Measurements from ENCODE around the gene MACC1. TPM values are rescaled to one million over a fixed set of nuclear protein-coding genes. Genes with fewer than 3 reads are reported as not detected.

The MACC1 gene
- polyA plus RNA-seq, 4 donors, result 3.5 to 75.0 (median 7.3) TPM

DNA sequence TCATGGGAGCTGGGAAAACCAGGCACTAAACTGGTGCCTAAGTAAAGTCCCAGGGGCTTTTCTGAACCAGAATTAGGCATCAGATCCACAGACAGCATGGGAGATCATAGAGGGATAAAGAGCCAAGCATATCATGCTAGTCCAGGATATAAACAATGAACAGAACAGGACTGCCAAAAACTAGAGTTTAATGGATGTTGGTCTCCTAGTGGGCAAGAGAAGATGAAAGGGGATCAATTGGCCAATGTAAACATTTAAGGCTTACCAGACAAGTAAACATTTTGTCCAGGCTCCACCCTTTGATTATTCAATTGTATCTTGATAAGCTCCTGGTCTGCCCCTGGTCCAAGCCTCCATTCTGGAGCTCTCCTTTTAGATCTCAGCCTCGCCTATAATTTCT is 18.9 kb downstream of the MACC1 start:
- Histone ChIP-seq H3K27me3 (ENCODE audit: control insufficient read depth in 3 of 3, insufficient read depth in 3 of 3, low read length in 3 of 3) (no peaks in the 10 kb centered on the region), H3K4me1 (ENCODE audit: control insufficient read depth in 3 of 3, insufficient read depth in 2 of 3, low read depth in 1 of 3, low read length in 2 of 3) (peaks cover 4 to 25% (median 13%) of the 10 kb centered on the region in 3 donors), H3K36me3 (ENCODE audit: control insufficient read depth in 3 of 3, insufficient read depth in 2 of 3, low read depth in 1 of 3, low read length in 3 of 3) (peaks cover 0 to 9% (median 4%) of the 10 kb centered on the region in 3 donors), H3K9me3 (ENCODE audit: control insufficient read depth in 2 of 2, insufficient read depth in 1 of 2, low read depth in 1 of 2, low read length in 1 of 2) (no peaks in the 10 kb centered on the region), H3K4me3 (ENCODE audit: low read depth in 1 of 3, low read length in 3 of 3) (no peak overlapping the region), H3K27ac (ENCODE audit: low read depth in 1 of 3, low read length in 2 of 3) (no peak overlapping the region)
- DNase-seq (no peak), FAIRE-seq (no peak)
- WGBS, 3 donors, result 69 to 84% (median 75%) methylated on average over 1 of the region's 1 CpG

DNA sequence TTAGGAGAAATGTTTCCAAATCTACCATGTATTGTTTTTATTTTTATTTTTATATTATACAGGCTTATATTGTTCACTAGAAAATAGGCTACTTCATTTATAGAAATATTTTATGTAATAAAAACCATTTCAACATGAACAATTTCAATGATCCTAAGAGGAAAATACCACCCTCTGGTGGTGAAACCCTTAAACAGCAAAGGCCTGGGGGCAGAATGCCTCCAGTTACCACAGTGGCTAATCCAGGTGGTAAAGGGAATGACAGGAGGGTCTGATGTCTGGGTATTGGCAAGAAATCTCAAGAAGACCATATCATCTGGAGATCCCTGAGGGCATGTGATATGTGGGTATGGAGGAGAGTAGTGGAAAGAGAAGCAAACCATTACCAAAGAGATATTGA is 19.3 kb downstream of the MACC1 start:
- H3K4me3 ChIP-seq (ENCODE audit: low read depth in 1 of 3, low read length in 3 of 3), result no peak overlapping the region
- no peaks in the 10 kb centered on the region for H3K27me3 ChIP-seq (ENCODE audit: control insufficient read depth in 3 of 3, insufficient read depth in 3 of 3, low read length in 3 of 3)
- FAIRE-seq, result no peak
- H3K9me3 ChIP-seq (ENCODE audit: control insufficient read depth in 2 of 2, insufficient read depth in 1 of 2, low read depth in 1 of 2, low read length in 1 of 2), result no peaks in the 10 kb centered on the region
- no peak overlapping the region for H3K27ac ChIP-seq (ENCODE audit: low read depth in 1 of 3, low read length in 2 of 3)
- DNase-seq, result no peak
- H3K4me1 ChIP-seq (ENCODE audit: control insufficient read depth in 3 of 3, insufficient read depth in 2 of 3, low read depth in 1 of 3, low read length in 2 of 3), result peaks cover 4 to 25% (median 13%) of the 10 kb centered on the region in 3 donors
- H3K36me3 ChIP-seq (ENCODE audit: control insufficient read depth in 3 of 3, insufficient read depth in 2 of 3, low read depth in 1 of 3, low read length in 3 of 3), result peaks cover 0 to 7% (median 3%) of the 10 kb centered on the region in 3 donors

- Histone ChIP-seq H3K27me3 (ENCODE audit: control insufficient read depth in 3 of 3, insufficient read depth in 3 of 3, low read length in 3 of 3) (no peaks in the 10 kb centered on the region), H3K9me3 (ENCODE audit: control insufficient read depth in 2 of 2, insufficient read depth in 1 of 2, low read depth in 1 of 2, low read length in 1 of 2) (no peaks in the 10 kb centered on the region), H3K4me3 (ENCODE audit: low read depth in 1 of 3, low read length in 3 of 3) (no peak overlapping the region), H3K4me1 (ENCODE audit: control insufficient read depth in 3 of 3, insufficient read depth in 2 of 3, low read depth in 1 of 3, low read length in 2 of 3) (peaks cover 4 to 25% (median 13%) of the 10 kb centered on the region in 3 donors), H3K36me3 (ENCODE audit: control insufficient read depth in 3 of 3, insufficient read depth in 2 of 3, low read depth in 1 of 3, low read length in 3 of 3) (peaks cover 0 to 7% (median 3%) of the 10 kb centered on the region in 3 donors), H3K27ac (ENCODE audit: low read depth in 1 of 3, low read length in 2 of 3) (no peak overlapping the region)
- FAIRE-seq, result no peak
- DNase-seq, result no peak
- 84 to 92% (median 87%) methylated on average over 4 of the region's 4 CpGs for WGBS, 3 donors
Observed at GRCh38 chr7:20197125-20197748, 19.9 kb downstream of the MACC1 start.

- peaks cover 0 to 11% (median 3%) of the 10 kb centered on the region in 3 donors for H3K36me3 ChIP-seq (ENCODE audit: control insufficient read depth in 3 of 3, insufficient read depth in 2 of 3, low read depth in 1 of 3, low read length in 3 of 3)
- no peak overlapping the region for H3K27ac ChIP-seq (ENCODE audit: low read depth in 1 of 3, low read length in 2 of 3)
- DNase-seq (no peak), FAIRE-seq (no peak)
- peaks cover 0 to 5% of the 10 kb centered on the region in 2 donors for H3K9me3 ChIP-seq (ENCODE audit: control insufficient read depth in 2 of 2, insufficient read depth in 1 of 2, low read depth in 1 of 2, low read length in 1 of 2)
- H3K27me3 ChIP-seq (ENCODE audit: control insufficient read depth in 3 of 3, insufficient read depth in 3 of 3, low read length in 3 of 3), result no peaks in the 10 kb centered on the region
- no peak overlapping the region for H3K4me3 ChIP-seq (ENCODE audit: low read depth in 1 of 3, low read length in 3 of 3)
- WGBS, 3 donors, result 80 to 91% (median 83%) methylated on average over 4 of the region's 4 CpGs
- peaks cover 0 to 7% (median 4%) of the 10 kb centered on the region in 3 donors for H3K4me1 ChIP-seq (ENCODE audit: control insufficient read depth in 3 of 3, insufficient read depth in 2 of 3, low read depth in 1 of 3, low read length in 2 of 3)
Observed at GRCh38 chr7:20194343-20194995, 22.7 kb downstream of the MACC1 start.

- peaks cover 0 to 6% of the 10 kb centered on the region in 2 donors for H3K9me3 ChIP-seq (ENCODE audit: control insufficient read depth in 2 of 2, insufficient read depth in 1 of 2, low read depth in 1 of 2, low read length in 1 of 2)
- H3K4me1 ChIP-seq (ENCODE audit: control insufficient read depth in 3 of 3, insufficient read depth in 2 of 3, low read depth in 1 of 3, low read length in 2 of 3), result peaks cover 0 to 4% (median 1%) of the 10 kb centered on the region in 3 donors
- H3K27ac ChIP-seq (ENCODE audit: low read depth in 1 of 3, low read length in 2 of 3), result no peak overlapping the region
- FAIRE-seq (no peak), DNase-seq (no peak)
- 87 to 95% (median 91%) methylated on average over 6 of the region's 6 CpGs for WGBS, 3 donors
- H3K27me3 ChIP-seq (ENCODE audit: control insufficient read depth in 3 of 3, insufficient read depth in 3 of 3, low read length in 3 of 3), result no peaks in the 10 kb centered on the region
- no peak overlapping the region for H3K4me3 ChIP-seq (ENCODE audit: low read depth in 1 of 3, low read length in 3 of 3)
- peaks cover 0 to 11% (median 3%) of the 10 kb centered on the region in 3 donors for H3K36me3 ChIP-seq (ENCODE audit: control insufficient read depth in 3 of 3, insufficient read depth in 2 of 3, low read depth in 1 of 3, low read length in 3 of 3)
Observed at GRCh38 chr7:20193873-20194272, 23.3 kb downstream of the MACC1 start.

- Histone ChIP-seq H3K36me3 (ENCODE audit: control insufficient read depth in 3 of 3, insufficient read depth in 2 of 3, low read depth in 1 of 3, low read length in 3 of 3) (peaks cover 0 to 11% (median 3%) of the 10 kb centered on the region in 3 donors), H3K27me3 (ENCODE audit: control insufficient read depth in 3 of 3, insufficient read depth in 3 of 3, low read length in 3 of 3) (no peaks in the 10 kb centered on the region), H3K4me3 (ENCODE audit: low read depth in 1 of 3, low read length in 3 of 3) (no peak overlapping the region), H3K9me3 (ENCODE audit: control insufficient read depth in 2 of 2, insufficient read depth in 1 of 2, low read depth in 1 of 2, low read length in 1 of 2) (peaks cover 0 to 6% of the 10 kb centered on the region in 2 donors), H3K27ac (ENCODE audit: low read depth in 1 of 3, low read length in 2 of 3) (no peak overlapping the region), H3K4me1 (ENCODE audit: control insufficient read depth in 3 of 3, insufficient read depth in 2 of 3, low read depth in 1 of 3, low read length in 2 of 3) (peaks cover 0 to 2% (median 0%) of the 10 kb centered on the region in 3 donors)
- WGBS, 3 donors, result 63 to 81% (median 68%) methylated on average over 1 of the region's 1 CpG
- peak; percentile 81 for FAIRE-seq
- DNase-seq, result no peak
Observed at GRCh38 chr7:20193242-20193777, 23.9 kb downstream of the MACC1 start.

GRCh38 chr7:20191391-20191869 is 25.8 kb downstream of the MACC1 start:
- no peaks in the 10 kb centered on the region for H3K4me1 ChIP-seq (ENCODE audit: control insufficient read depth in 3 of 3, insufficient read depth in 2 of 3, low read depth in 1 of 3, low read length in 2 of 3)
- H3K27me3 ChIP-seq (ENCODE audit: control insufficient read depth in 3 of 3, insufficient read depth in 3 of 3, low read length in 3 of 3), result no peaks in the 10 kb centered on the region
- 90 to 93% (median 92%) methylated on average over 11 of the region's 11 CpGs for WGBS, 3 donors
- no peak overlapping the region for H3K4me3 ChIP-seq (ENCODE audit: low read depth in 1 of 3, low read length in 3 of 3)
- peaks cover 0 to 4% (median 3%) of the 10 kb centered on the region in 3 donors for H3K36me3 ChIP-seq (ENCODE audit: control insufficient read depth in 3 of 3, insufficient read depth in 2 of 3, low read depth in 1 of 3, low read length in 3 of 3)
- FAIRE-seq, result no peak
- H3K27ac ChIP-seq (ENCODE audit: low read depth in 1 of 3, low read length in 2 of 3), result no peak overlapping the region
- H3K9me3 ChIP-seq (ENCODE audit: control insufficient read depth in 2 of 2, insufficient read depth in 1 of 2, low read depth in 1 of 2, low read length in 1 of 2), result peaks cover 0 to 9% of the 10 kb centered on the region in 2 donors
- DNase-seq, result no peak

GRCh38 chr7:20190560-20191390 is 26.4 kb downstream of the MACC1 start:
- 54 to 72% (median 60%) methylated on average over 2 of the region's 2 CpGs for WGBS, 3 donors
- Histone ChIP-seq H3K9me3 (ENCODE audit: control insufficient read depth in 2 of 2, insufficient read depth in 1 of 2, low read depth in 1 of 2, low read length in 1 of 2) (peaks cover 0 to 9% of the 10 kb centered on the region in 2 donors), H3K36me3 (ENCODE audit: control insufficient read depth in 3 of 3, insufficient read depth in 2 of 3, low read depth in 1 of 3, low read length in 3 of 3) (peaks cover 0 to 4% (median 3%) of the 10 kb centered on the region in 3 donors), H3K27ac (ENCODE audit: low read depth in 1 of 3, low read length in 2 of 3) (no peak overlapping the region), H3K27me3 (ENCODE audit: control insufficient read depth in 3 of 3, insufficient read depth in 3 of 3, low read length in 3 of 3) (no peaks in the 10 kb centered on the region), H3K4me3 (ENCODE audit: low read depth in 1 of 3, low read length in 3 of 3) (no peak overlapping the region), H3K4me1 (ENCODE audit: control insufficient read depth in 3 of 3, insufficient read depth in 2 of 3, low read depth in 1 of 3, low read length in 2 of 3) (no peaks in the 10 kb centered on the region)
- DNase-seq (no peak), FAIRE-seq (no peak)
